Measurements from ENCODE around the gene NANOS1.

DNA sequence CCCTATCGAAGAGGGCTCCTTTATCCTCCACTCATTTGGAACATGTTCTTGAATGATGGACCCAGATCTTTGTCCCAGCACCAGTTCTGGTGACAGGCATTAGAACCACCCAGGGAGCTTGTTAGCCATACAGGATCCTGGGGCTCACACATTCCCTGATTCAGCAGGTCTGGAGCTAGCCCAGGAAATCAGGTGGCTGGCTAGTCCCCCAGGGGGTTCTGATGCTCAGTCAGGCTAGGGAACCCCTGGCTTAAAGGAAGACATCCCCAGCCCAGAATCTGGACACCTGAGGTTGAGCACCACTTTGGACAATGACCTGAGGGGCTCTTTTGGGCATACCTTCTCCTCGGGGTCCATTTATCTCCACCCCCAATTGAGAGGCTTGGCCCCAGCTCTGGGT, 37.0 kb upstream of the NANOS1 start:
- TF ChIP-seq CEBPB (IDR thresholded peaks at IDR 0.05) (no peak), CBX8 (IDR thresholded peaks at IDR 0.05) (no peak), EP300 (IDR thresholded peaks at IDR 0.05) (no peak), HOXA7 (CRISPR knock-in tag; IDR thresholded peaks at IDR 0.05) (no peak)

Data from A549 (cell line).